ENCODE data around the gene RAC2.
A peak's percentile ranks its signal among the peaks of the same experiment; 100 is the strongest.
"Not testable (repeated sequence)": the region's sequence is repeated elsewhere in the genome, so short reads cannot be mapped to it uniquely, and the experiment has no call there.

RAC2 gene

GRCh38 chr22:37254209-37254866 lies 10.3 kb upstream of the RAC2 start:
- DNase-seq = peak; percentile 68

- no peak for DNase-seq
Measured at GRCh38 chr22:37253126-37253660, 9.1 kb upstream of the RAC2 start.

GRCh38 chr22:37251836-37252235 lies 7.8 kb upstream of the RAC2 start:
- DNase-seq = not testable (repeated sequence)

DNA sequence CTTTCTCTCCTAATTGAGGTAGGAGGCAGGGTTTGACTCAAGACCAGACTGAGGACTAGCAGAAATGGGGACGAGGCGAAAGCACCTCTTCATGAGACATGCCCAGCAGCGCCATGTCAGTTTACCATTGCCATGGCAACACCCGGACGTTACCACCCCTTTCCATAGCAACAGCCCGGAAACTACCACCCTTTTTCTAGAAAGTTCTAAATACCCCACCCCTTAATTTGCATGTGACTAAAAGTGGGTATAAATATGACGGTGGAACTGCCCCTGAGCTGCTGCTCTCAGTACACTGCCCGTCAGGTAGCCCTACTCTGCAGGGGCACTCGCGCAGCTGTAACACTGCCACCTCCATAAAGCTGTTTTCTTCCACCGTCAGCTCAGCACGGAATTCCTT lies 5.9 kb upstream of the RAC2 start:
- DNase-seq = no peak

- DNase-seq = no peak
Measured at GRCh38 chr22:37248251-37248650, 4.2 kb upstream of the RAC2 start.

- DNase-seq = no peak
Measured at GRCh38 chr22:37245740-37246139, 1.7 kb upstream of the RAC2 start.

- no peak for DNase-seq
Measured at GRCh38 chr22:37244922-37245722, 1.1 kb upstream of the RAC2 start.

- no peak for DNase-seq
Measured at GRCh38 chr22:37243402-37244113, 511 bp downstream of the RAC2 start.

- DNase-seq = no peak
Measured at GRCh38 chr22:37242395-37242918, 1.6 kb downstream of the RAC2 start.

- DNase-seq = no peak
Measured at GRCh38 chr22:37241351-37242142, 2.5 kb downstream of the RAC2 start.

GRCh38 chr22:37240941-37241320 lies 3.1 kb downstream of the RAC2 start:
- DNase-seq = no peak

DNA sequence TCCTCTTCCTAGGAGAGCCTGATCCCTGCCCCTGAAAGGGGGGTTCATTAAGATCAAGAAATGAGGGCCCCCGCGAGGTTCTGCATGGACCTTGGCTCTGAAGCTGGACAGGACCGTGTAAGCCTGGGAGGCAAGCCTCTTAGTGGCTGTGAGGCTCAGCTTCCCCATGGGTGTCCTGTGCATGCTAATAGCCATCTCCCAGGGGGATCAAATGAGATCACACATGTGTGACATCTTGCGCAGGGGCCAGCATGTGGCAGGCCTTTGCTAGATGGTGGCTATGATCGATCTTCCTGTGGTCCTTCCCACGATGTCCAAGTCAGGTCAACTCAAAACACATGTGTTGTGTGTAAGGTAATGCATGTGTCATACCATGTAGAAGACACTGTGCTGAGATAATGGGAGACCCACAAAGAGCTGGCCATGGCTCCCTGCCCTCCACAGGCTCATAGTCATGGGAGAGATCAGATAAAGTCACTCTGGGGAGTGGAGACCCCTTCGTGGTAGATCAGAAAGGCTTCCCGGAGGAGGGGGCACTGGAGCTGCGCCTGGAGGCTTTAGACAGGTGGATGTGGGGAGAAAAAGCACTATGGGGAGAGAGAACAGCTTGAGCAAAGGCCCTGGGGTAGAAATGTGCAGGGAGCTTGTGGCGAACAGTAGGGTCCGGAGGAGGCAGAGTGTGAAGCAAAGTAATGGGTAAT lies 3.7 kb downstream of the RAC2 start:
- no peak for DNase-seq

GRCh38 chr22:37239336-37240239 lies 4.5 kb downstream of the RAC2 start:
- DNase-seq = no peak

GRCh38 chr22:37237371-37238268 lies 6.4 kb downstream of the RAC2 start:
- DNase-seq = no peak

DNA sequence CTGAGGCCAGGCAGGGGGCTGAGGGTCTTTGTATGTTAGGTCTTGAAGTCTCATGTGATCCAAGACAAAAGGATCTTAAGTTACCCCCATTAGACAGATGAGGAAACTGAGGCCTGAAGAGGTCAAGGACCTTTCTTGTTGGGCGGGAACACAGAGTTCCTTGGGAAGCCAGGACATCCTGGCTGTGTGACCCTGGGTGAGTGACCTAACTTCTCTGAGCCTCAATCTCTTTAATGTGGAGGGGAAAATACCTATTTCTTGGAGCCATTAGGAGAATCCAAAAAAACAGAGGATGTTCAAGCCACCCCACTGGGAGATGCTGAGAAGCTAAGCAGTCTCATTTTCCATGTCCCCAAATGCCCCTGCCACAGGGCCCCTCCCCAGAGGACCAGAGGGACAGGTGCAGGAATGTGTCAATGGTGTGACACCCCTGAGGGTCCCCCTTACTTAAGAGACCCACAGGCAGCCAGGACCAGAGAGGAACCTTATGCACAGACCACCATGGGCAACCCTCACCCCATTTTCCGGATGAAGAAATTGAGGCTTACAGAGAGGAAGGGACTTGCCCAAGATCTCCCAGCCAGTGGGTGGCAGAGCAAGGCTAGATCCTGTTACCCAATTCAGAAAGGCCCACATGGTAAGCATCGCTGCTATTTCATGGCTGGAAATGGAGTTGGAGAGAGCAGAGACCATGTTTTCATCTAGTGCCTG lies 8.0 kb downstream of the RAC2 start:
- no peak for DNase-seq

DNA sequence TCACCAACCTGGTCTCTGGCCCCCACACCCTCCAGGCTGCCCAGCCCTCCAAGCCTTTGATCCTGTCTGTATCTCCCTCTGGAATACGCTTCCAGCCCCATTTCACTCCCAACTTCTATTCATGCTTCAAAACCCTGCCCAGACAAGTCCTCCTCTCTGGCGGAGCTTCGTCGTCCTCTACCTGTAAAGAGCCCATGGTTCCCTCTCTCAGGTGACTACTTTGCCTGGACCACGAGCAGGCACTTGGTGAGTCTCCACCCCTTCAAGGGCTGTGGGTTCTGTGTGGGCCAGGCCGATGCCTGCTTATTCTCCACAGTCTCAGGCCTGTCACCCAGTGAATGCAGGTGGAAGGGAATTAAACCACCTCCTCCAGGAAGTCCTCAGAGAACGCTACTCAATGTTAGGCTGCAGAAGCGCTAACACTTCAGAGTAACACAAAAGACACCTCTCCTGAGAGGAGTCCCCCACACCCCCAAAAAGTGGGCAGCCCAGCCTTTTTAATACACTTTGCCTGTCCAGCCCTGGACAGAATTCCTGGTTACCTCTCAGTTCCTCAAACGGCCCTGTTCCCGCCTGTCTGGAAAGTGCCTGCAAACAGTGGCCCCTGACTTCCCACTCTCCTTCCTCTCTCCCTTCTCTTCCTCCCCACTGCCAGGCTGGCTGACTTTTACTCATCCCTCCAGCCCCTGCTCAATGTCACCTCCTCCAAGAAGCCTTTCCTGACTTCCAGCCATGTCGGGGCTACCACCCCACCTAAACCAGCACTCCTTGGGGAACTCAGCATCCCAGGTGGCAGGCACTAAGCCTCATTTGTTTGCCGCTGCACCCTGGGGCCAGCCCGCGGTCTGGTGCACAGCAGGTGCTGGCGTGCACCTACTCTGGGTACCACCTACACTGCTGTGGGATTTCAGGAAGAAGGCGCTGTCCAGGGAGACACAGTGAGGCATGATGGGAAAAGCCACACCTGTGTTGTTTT lies 9.0 kb downstream of the RAC2 start:
- DNase-seq = no peak

DNA sequence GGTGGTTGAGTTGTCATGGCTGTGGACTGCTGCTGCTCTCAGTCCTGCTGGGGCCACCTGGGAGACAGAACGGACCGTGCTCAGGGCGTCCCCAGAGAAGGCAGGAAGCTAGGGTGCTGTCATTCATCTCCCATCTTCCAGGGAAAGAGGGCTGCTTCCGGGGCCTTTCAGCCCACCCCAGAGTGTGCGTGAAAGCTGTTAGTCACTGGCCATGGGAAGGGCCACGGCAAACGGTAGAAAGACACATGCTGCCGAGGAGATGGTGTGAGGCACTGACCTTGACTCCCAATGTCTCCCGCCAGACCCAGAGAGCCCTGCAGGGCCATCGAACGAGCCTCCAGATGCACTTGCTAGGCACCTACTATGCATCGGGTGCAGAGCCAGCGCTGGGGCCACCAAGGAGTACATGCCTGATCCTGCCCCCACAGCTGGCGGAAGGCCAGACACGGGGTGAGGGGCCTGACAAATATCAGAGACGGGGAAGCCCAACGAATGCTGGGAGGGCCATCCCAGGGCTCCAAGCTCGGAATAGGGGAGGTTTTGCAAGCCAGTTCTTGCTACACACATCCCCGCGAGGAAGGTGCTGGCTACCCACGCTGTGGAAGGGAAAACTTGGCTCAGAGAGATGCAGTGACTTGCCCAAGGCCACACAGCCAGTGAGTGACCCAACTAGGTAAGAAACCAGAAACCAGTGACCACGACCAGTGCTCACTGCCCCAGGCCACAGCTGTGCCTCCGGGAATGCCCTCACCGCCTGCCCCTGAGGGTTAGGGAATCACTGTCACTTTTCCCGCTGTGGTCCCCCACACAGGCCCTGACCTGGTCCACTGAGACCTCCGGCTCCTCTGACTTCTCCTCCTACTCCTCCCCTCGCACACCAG lies 10.1 kb downstream of the RAC2 start:
- no peak for DNase-seq
